OCI-LY3 (cell line): ENCODE results near the gene MUC5B.
A peak's percentile ranks its signal among the peaks of the same experiment; 100 is the strongest.

Source experiments
- H2AFZ ChIP-seq: fragments of 200-600, 300-600 bp; shearing (Covaris generic); 2 replicates; pipeline ENCODE4 v1.6.0; 2014; ENCODE audit warnings: antibody characterized with exemption, low read depth, low read length
- H3K27ac ChIP-seq: fragments of 200-600, 300-600 bp; sonication (generic); 2 replicates; pipeline ENCODE4 v1.5.1; 2014; ENCODE audit warnings: mild to moderate bottlenecking, low read length, moderate library complexity, mixed read lengths
- H3K27me3 ChIP-seq: fragments of 200-600, 300-600 bp; sonication (generic); 2 replicates; pipeline ENCODE4 v1.6.1; 2014; ENCODE audit warnings: low read depth, low read length, mixed read lengths
- H3K36me3 ChIP-seq: fragments of 200-600, 300-600 bp; sonication (generic); replicated peaks from 2 replicates; pipeline ENCODE3; 2014; ENCODE audit warnings: low read depth, low read length, mixed read lengths
- H3K4me1 ChIP-seq: fragments of 300-600, 200-600 bp; sonication (generic); 2 replicates; pipeline ENCODE4 v1.6.1; 2014; ENCODE audit warnings: low read length, mixed read lengths
- H3K4me2 ChIP-seq: fragments of 200-600, 300-600 bp; sonication (generic); 2 replicates; pipeline ENCODE4 v1.6.1; 2014; ENCODE audit warnings: low read length, mixed read lengths
- H3K4me3 ChIP-seq: fragments of 300-600, 200-600 bp; sonication (generic); 2 replicates; pipeline ENCODE4 v1.5.1; 2014; ENCODE audit warnings: antibody characterized with exemption, mild to moderate bottlenecking, low read length, moderate library complexity
- H3K79me2 ChIP-seq: fragments of 300-600, 200-600 bp; shearing (Covaris generic); 2 replicates; pipeline ENCODE4 v1.6.1; 2014; ENCODE audit warnings: mild to moderate bottlenecking, low read length, mixed read lengths
- H3K9ac ChIP-seq: fragments of 300-600, 200-600 bp; shearing (Covaris generic); 2 replicates; pipeline ENCODE4 v1.6.0; 2014; ENCODE audit warnings: mild to moderate bottlenecking, low read length, moderate library complexity
- H3K9me3 ChIP-seq: fragments of 200-600, 300-600 bp; shearing (Covaris generic); 2 replicates; pipeline ENCODE4 v1.6.1; 2014; ENCODE audit warnings: low read length, mixed read lengths; ENCODE audit not compliant: insufficient read depth
- H4K20me1 ChIP-seq: fragments of 200-600, 300-600 bp; sonication (generic); 2 replicates; pipeline ENCODE4 v1.6.1; 2016; ENCODE audit warnings: low read length, mixed read lengths; ENCODE audit not compliant: insufficient read depth
- CTCF ChIP-seq: fragments of 200-600, 300-600 bp; sonication (generic); IDR thresholded peaks from 2 replicates; pipeline ENCODE4 v1.5.1; 2014; ENCODE audit warnings: antibody characterized with exemption, low read length, low read depth
- EZH2phosphoT487 ChIP-seq: fragments of 200-600 bp; shearing (Covaris generic); IDR thresholded peaks from 2 replicates; pipeline ENCODE4 v1.6.1; 2018; ENCODE audit warnings: antibody characterized with exemption, mixed run types, low read depth

The MUC5B gene

DNA sequence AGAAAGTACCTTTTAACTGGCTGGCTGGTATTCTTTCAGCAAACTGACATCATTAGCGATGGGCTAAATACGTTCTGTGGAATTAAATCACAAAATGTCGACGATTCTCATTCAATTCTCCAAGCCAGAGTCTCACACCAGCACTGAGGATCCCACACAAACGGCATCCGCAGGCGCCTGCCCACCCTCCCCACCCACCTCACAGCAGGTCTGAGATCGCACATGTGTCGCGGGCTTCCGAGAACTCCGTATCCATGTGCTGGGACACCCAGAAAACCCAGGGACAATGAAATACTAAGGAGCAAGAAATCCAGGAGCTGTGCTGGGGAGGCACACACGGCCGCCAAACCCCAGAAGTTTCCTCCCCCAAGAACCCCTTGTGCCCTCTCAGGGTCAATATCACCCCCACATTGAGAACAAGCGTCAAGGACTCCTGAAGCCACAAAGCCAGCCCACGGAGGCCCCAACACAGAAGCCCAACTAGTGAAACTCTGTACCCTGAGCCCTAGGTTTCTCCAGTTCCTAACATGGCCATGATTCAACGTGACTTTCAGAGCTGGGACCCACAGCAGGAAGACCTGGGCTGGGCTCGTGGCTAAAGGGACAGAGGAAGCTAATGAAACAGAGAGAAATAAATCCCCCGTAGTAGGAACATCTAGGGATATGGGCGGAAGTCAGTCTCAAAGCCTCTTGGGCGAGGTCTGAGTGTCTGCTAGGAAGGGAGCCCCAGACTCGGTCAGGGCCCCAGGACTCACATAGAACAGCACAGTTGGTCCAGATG lies 78.5 kb downstream of the MUC5B start:
- peaks cover 32% of the 10 kb centered on the region; the same call in 1 of the 2 replicates for H3K79me2 ChIP-seq
- TF ChIP-seq CTCF (no peak), EZH2phosphoT487 (no peak)

GRCh38 chr11:1302041-1302460 lies 79.2 kb downstream of the MUC5B start:
- Histone ChIP-seq H3K27ac (no peak overlapping the region), H2AFZ (no peak overlapping the region), H3K4me1 (no peaks in the 10 kb centered on the region), H3K27me3 (no peaks in the 10 kb centered on the region), H3K36me3 (no peaks in the 10 kb centered on the region), H3K4me3 (no peak overlapping the region), H3K9ac (no peak overlapping the region), H4K20me1 (peaks cover 10% of the 10 kb centered on the region), H3K79me2 (peaks cover 36% of the 10 kb centered on the region; the same call in 1 of the 2 replicates), H3K4me2 (no peak overlapping the region), H3K9me3 (no peaks in the 10 kb centered on the region)
- no peak for TF ChIP-seq EZH2phosphoT487
- no peak for TF ChIP-seq CTCF

More for the DNA sequence above, 78.5 kb downstream of the MUC5B start:
- H3K36me3 ChIP-seq: no peaks in the 10 kb centered on the region
- H3K4me2 ChIP-seq: no peak overlapping the region
- H3K27me3 ChIP-seq: no peaks in the 10 kb centered on the region
- no peak overlapping the region for H3K4me3 ChIP-seq
- no peaks in the 10 kb centered on the region for H3K9me3 ChIP-seq
- H3K4me1 ChIP-seq: no peaks in the 10 kb centered on the region
- H2AFZ ChIP-seq: no peak overlapping the region
- H3K27ac ChIP-seq: no peak overlapping the region
- H4K20me1 ChIP-seq: peaks cover 10% of the 10 kb centered on the region
- H3K9ac ChIP-seq: no peak overlapping the region

- Histone ChIP-seq H3K27ac (no peak overlapping the region), H2AFZ (no peak overlapping the region), H3K36me3 (no peaks in the 10 kb centered on the region), H4K20me1 (peaks cover 10% of the 10 kb centered on the region), H3K4me3 (no peak overlapping the region), H3K9me3 (no peaks in the 10 kb centered on the region), H3K9ac (no peak overlapping the region), H3K4me2 (no peak overlapping the region), H3K27me3 (no peaks in the 10 kb centered on the region), H3K79me2 (peaks cover 42% of the 10 kb centered on the region), H3K4me1 (0 out of 2 replicates have a peak, but pooled peaks cover 4% of the 10 kb centered on the region)
- no peak for TF ChIP-seq EZH2phosphoT487
- no peak for TF ChIP-seq CTCF
Observed at GRCh38 chr11:1302461-1303125, 79.7 kb downstream of the MUC5B start.

DNA sequence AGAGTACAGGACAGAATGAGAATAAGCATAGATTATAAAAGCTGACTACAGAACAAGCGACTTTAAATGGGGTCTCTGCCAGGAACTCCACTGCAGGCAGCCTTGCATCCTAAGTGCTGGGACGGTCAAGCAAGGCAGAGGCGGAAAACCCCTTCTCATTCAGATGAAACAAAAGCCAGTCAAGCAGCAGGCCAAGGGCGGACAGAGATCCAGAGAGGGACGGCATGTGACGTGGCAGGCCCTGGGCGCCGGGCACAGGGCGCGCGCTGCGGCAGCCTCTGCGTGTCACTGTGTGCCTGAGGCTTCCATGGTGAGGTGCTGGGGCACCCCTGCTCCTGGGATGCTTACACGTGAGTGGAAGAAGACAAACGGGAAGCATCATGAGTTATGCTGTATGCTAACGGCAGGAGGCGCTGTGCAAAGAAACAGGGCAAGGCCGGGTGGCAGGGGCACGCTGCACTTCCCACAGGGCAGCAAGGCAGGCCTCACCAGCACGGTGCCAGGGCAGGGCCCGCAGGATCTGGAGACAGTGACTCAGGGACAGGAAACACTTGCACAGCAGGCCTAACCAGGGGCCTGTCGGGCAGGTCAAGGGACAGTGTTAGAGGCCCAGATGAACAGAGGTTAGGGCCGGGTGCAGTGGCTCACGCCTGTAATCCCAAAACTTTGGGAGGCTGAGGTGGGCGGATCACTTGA lies 80.4 kb downstream of the MUC5B start:
- no peak overlapping the region for H3K27ac ChIP-seq
- no peak overlapping the region for H2AFZ ChIP-seq
- H3K9ac ChIP-seq: no peak overlapping the region
- H3K27me3 ChIP-seq: no peaks in the 10 kb centered on the region
- H3K9me3 ChIP-seq: no peaks in the 10 kb centered on the region
- H3K4me3 ChIP-seq: no peak overlapping the region
- TF ChIP-seq CTCF (peak; percentile 38), EZH2phosphoT487 (no peak)
- H3K4me1 ChIP-seq: peaks cover 5% of the 10 kb centered on the region
- no peaks in the 10 kb centered on the region for H3K36me3 ChIP-seq
- peaks cover 48% of the 10 kb centered on the region for H3K79me2 ChIP-seq
- H4K20me1 ChIP-seq: peaks cover 10% of the 10 kb centered on the region
- no peak overlapping the region for H3K4me2 ChIP-seq
